ENCODE results near the gene SHISA7. TPM values are rescaled to one million over a fixed set of nuclear protein-coding genes. Genes with fewer than 3 reads are reported as not detected.

SHISA7 gene
- polyA plus RNA-seq, 1 of the 3 experiments (the other 2 are of a cell fraction): 0.02 TPM

- Histone ChIP-seq H3K27ac (ENCODE audit: low read depth in 2 of 2, low read length in 1 of 2) (no peak overlapping the region), H2AFZ (ENCODE audit: low read depth) (no peak overlapping the region), H3F3A (replicated peaks; ENCODE audit: insufficient read depth) (peaks cover 12% of the 10 kb centered on the region), H3K4me3 (ENCODE audit: low read depth in 2 of 2, low read length in 1 of 2) (no peak overlapping the region), H3K36me3 (replicated peaks in 1 of 2; ENCODE audit: control insufficient read depth in 1 of 2, insufficient read depth in 2 of 2, low read length in 1 of 2) (no peaks in the 10 kb centered on the region), H3K9ac (no peak overlapping the region), H3K4me1 (ENCODE audit: control insufficient read depth in 1 of 2, insufficient read depth in 2 of 2, low read depth in 1 of 2, low read length in 1 of 2) (peaks cover 3 to 5% of the 10 kb centered on the region in 2 experiments; a peak in 2 of 4 replicates), H3K27me3 (ENCODE audit: insufficient read depth) (no peaks in the 10 kb centered on the region), H3K4me2 (no peak overlapping the region), H4K20me1 (ENCODE audit: insufficient read depth) (no peaks in the 10 kb centered on the region), H3K79me2 (ENCODE audit: insufficient read depth) (no peaks in the 10 kb centered on the region), H3K9me2 (no peaks in the 10 kb centered on the region), H3K9me3 (no peaks in the 10 kb centered on the region)
- POLR2A ChIA-PET: no interaction called here
- no peak for DNase-seq
- WGBS (ENCODE audit: low lambda C conversion rate): 68% methylated on average over 6 of the region's 11 CpGs
- CTCF ChIA-PET: interaction anchor here (0.5 to 4.9 kb wide), 4 partner anchors 12 to 325 kb away, joined by 3 to 81 read pairs (median 24); partner anchors contain the start of gene ZNF628
- no peak for TF ChIP-seq ELF1 (IDR thresholded peaks at IDR 0.05)
- no peak for TF ChIP-seq NRF1 (IDR thresholded peaks at IDR 0.05; ENCODE audit: low read depth, low read length)
- TF ChIP-seq, protein P1, sequence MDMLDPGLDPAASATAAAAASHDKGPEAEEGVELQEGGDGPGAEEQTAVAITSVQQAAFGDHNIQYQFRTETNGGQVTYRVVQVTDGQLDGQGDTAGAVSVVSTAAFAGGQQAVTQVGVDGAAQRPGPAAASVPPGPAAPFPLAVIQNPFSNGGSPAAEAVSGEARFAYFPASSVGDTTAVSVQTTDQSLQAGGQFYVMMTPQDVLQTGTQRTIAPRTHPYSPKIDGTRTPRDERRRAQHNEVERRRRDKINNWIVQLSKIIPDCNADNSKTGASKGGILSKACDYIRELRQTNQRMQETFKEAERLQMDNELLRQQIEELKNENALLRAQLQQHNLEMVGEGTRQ (IDR thresholded peaks at IDR 0.05; ENCODE audit: borderline replicate concordance, low read depth, low read length): no peak
- no peak for TF ChIP-seq GATA2 (CRISPR knock-in tag; IDR thresholded peaks at IDR 0.05)
- TF ChIP-seq EZH2phosphoT487 (IDR thresholded peaks at IDR 0.05; ENCODE audit: borderline replicate concordance, low read depth): no peak
- no peak for TF ChIP-seq CHD2 (IDR thresholded peaks at IDR 0.05; ENCODE audit: low read length, partially characterized antibody)
- TF ChIP-seq, protein P2, sequence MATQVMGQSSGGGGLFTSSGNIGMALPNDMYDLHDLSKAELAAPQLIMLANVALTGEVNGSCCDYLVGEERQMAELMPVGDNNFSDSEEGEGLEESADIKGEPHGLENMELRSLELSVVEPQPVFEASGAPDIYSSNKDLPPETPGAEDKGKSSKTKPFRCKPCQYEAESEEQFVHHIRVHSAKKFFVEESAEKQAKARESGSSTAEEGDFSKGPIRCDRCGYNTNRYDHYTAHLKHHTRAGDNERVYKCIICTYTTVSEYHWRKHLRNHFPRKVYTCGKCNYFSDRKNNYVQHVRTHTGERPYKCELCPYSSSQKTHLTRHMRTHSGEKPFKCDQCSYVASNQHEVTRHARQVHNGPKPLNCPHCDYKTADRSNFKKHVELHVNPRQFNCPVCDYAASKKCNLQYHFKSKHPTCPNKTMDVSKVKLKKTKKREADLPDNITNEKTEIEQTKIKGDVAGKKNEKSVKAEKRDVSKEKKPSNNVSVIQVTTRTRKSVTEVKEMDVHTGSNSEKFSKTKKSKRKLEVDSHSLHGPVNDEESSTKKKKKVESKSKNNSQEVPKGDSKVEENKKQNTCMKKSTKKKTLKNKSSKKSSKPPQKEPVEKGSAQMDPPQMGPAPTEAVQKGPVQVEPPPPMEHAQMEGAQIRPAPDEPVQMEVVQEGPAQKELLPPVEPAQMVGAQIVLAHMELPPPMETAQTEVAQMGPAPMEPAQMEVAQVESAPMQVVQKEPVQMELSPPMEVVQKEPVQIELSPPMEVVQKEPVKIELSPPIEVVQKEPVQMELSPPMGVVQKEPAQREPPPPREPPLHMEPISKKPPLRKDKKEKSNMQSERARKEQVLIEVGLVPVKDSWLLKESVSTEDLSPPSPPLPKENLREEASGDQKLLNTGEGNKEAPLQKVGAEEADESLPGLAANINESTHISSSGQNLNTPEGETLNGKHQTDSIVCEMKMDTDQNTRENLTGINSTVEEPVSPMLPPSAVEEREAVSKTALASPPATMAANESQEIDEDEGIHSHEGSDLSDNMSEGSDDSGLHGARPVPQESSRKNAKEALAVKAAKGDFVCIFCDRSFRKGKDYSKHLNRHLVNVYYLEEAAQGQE (IDR thresholded peaks at IDR 0.05; ENCODE audit: low read depth, low read length): no peak
- TF ChIP-seq, protein P3, sequence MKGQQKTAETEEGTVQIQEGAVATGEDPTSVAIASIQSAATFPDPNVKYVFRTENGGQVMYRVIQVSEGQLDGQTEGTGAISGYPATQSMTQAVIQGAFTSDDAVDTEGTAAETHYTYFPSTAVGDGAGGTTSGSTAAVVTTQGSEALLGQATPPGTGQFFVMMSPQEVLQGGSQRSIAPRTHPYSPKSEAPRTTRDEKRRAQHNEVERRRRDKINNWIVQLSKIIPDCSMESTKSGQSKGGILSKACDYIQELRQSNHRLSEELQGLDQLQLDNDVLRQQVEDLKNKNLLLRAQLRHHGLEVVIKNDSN (IDR thresholded peaks at IDR 0.05; ENCODE audit: borderline replicate concordance, low read depth): no peak
- no peak for TF ChIP-seq TEAD4 (IDR thresholded peaks at IDR 0.05; ENCODE audit: borderline replicate concordance, insufficient read depth)
- TF ChIP-seq POLR2AphosphoS5 (IDR thresholded peaks at IDR 0.05; ENCODE audit: low read depth, low read length): no peak
- no peak for TF ChIP-seq RXRA (IDR thresholded peaks at IDR 0.05; ENCODE audit: borderline replicate concordance, low read depth)
- TF ChIP-seq MXI1 (IDR thresholded peaks at IDR 0.05; ENCODE audit: low read depth, low read length): no peak
- TF ChIP-seq FOSL2 (IDR thresholded peaks at IDR 0.05; ENCODE audit: borderline replicate concordance, low read depth): no peak
- TF ChIP-seq, protein P4, sequence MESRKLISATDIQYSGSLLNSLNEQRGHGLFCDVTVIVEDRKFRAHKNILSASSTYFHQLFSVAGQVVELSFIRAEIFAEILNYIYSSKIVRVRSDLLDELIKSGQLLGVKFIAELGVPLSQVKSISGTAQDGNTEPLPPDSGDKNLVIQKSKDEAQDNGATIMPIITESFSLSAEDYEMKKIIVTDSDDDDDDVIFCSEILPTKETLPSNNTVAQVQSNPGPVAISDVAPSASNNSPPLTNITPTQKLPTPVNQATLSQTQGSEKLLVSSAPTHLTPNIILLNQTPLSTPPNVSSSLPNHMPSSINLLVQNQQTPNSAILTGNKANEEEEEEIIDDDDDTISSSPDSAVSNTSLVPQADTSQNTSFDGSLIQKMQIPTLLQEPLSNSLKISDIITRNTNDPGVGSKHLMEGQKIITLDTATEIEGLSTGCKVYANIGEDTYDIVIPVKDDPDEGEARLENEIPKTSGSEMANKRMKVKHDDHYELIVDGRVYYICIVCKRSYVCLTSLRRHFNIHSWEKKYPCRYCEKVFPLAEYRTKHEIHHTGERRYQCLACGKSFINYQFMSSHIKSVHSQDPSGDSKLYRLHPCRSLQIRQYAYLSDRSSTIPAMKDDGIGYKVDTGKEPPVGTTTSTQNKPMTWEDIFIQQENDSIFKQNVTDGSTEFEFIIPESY (IDR thresholded peaks at IDR 0.05; ENCODE audit: borderline replicate concordance, low read depth): no peak
- no peak for TF ChIP-seq IRF3 (IDR thresholded peaks at IDR 0.05; ENCODE audit: low read depth, low read length)
- no peak for TF ChIP-seq JUND (IDR thresholded peaks at IDR 0.05)
- TF ChIP-seq, protein P5, sequence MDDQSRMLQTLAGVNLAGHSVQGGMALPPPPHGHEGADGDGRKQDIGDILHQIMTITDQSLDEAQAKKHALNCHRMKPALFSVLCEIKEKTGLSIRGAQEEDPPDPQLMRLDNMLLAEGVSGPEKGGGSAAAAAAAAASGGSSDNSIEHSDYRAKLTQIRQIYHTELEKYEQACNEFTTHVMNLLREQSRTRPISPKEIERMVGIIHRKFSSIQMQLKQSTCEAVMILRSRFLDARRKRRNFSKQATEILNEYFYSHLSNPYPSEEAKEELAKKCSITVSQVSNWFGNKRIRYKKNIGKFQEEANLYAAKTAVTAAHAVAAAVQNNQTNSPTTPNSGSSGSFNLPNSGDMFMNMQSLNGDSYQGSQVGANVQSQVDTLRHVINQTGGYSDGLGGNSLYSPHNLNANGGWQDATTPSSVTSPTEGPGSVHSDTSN (IDR thresholded peaks at IDR 0.05): no peak
- TF ChIP-seq GABPA (IDR thresholded peaks at IDR 0.05; ENCODE audit: low read depth): no peak
Measured at GRCh38 chr19:55465460-55466240, 22.6 kb upstream of the SHISA7 start.
